Measurements from ENCODE around the gene BPHL. TPM values are rescaled to one million over a fixed set of nuclear protein-coding genes. Genes with fewer than 3 reads are reported as not detected.
A peak's percentile ranks its signal among the peaks of the same experiment; 100 is the strongest.

BPHL gene
- total and polyA plus RNA-seq, 10 of the 15 experiments (the other 5 are each of a cell fraction or from before 2014, with no cell fraction given) = 8.0 to 17.8 (median 12.4) TPM

DNA sequence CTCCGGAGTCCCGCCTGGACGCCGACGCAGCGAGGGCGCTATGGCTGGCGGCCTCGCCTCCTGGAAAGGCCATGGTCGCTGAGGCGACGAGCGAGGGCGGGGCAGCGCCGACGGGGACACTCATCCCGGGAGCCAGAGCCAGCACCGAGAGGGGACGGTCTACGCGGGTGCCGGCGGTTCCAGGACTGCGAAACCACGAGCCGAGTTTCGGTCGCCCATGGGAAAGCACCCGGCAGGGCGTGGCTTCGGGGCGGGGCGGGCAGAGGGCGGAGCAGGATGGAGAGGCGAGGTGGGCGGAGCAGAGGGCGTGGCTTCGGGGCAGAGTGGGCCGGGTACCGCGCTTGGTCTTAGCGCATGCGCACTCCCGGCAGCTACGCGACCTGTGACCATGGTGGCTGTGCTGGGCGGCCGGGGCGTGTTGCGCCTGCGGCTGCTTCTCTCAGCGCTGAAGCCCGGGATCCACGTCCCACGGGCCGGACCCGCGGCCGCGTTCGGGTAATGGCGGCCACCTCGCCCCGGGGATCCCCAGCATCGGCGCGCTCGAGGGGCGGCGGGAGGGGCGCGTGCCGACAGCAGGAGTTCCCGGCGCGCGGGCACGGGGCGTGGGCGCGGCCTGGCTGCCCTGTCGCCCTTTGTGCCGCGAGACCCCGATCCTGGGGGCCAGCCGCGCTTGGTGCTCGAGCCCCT, at the start of gene BPHL (continued):
- TF ChIP-seq ETV6 (conservative IDR thresholded peaks at IDR 0.05 in 1 of 2, IDR thresholded peaks at IDR 0.05 in 1 of 2; ENCODE audit: borderline replicate concordance in 1 of 2, low read depth in 1 of 2) (no peak), SUPT20H (IDR thresholded peaks at IDR 0.05; ENCODE audit: borderline replicate concordance, control insufficient read depth, low read depth, low read length) (no peak), NR2C1 (IDR thresholded peaks at IDR 0.05) (no peak), ASH2L (IDR thresholded peaks at IDR 0.05; ENCODE audit: borderline replicate concordance, low read depth) (no peak), EP300 (IDR thresholded peaks at IDR 0.05; ENCODE audit: borderline replicate concordance in 1 of 2, control insufficient read depth in 1 of 2, low read depth in 2 of 2, low read length in 2 of 2) (no peak), KLF5 (IDR thresholded peaks at IDR 0.05; ENCODE audit: partially characterized antibody) (no peak), RBBP5 (conservative IDR thresholded peaks at IDR 0.05) (no peak), TAF1 (IDR thresholded peaks at IDR 0.05; ENCODE audit: borderline replicate concordance, low read depth, low read length) (no peak), KDM1A (IDR thresholded peaks at IDR 0.05; ENCODE audit: borderline replicate concordance) (no peak), JUND (IDR thresholded peaks at IDR 0.05; ENCODE audit: low read depth, low read length) (no peak), STAT1 (conservative IDR thresholded peaks at IDR 0.05) (no peak), ZBED1 (IDR thresholded peaks at IDR 0.05; ENCODE audit: borderline replicate concordance) (no peak), GATAD2B (conservative IDR thresholded peaks at IDR 0.05; ENCODE audit: low read depth) (peak; percentile 91), CHD1 (IDR thresholded peaks at IDR 0.05; ENCODE audit: low read depth, low read length) (no peak), POLR2AphosphoS2 (IDR thresholded peaks at IDR 0.05; ENCODE audit: low read depth, low read length) (no peak), NR2F1 (conservative IDR thresholded peaks at IDR 0.05) (peak; percentile 86)
- TF ChIP-seq, protein P1, sequence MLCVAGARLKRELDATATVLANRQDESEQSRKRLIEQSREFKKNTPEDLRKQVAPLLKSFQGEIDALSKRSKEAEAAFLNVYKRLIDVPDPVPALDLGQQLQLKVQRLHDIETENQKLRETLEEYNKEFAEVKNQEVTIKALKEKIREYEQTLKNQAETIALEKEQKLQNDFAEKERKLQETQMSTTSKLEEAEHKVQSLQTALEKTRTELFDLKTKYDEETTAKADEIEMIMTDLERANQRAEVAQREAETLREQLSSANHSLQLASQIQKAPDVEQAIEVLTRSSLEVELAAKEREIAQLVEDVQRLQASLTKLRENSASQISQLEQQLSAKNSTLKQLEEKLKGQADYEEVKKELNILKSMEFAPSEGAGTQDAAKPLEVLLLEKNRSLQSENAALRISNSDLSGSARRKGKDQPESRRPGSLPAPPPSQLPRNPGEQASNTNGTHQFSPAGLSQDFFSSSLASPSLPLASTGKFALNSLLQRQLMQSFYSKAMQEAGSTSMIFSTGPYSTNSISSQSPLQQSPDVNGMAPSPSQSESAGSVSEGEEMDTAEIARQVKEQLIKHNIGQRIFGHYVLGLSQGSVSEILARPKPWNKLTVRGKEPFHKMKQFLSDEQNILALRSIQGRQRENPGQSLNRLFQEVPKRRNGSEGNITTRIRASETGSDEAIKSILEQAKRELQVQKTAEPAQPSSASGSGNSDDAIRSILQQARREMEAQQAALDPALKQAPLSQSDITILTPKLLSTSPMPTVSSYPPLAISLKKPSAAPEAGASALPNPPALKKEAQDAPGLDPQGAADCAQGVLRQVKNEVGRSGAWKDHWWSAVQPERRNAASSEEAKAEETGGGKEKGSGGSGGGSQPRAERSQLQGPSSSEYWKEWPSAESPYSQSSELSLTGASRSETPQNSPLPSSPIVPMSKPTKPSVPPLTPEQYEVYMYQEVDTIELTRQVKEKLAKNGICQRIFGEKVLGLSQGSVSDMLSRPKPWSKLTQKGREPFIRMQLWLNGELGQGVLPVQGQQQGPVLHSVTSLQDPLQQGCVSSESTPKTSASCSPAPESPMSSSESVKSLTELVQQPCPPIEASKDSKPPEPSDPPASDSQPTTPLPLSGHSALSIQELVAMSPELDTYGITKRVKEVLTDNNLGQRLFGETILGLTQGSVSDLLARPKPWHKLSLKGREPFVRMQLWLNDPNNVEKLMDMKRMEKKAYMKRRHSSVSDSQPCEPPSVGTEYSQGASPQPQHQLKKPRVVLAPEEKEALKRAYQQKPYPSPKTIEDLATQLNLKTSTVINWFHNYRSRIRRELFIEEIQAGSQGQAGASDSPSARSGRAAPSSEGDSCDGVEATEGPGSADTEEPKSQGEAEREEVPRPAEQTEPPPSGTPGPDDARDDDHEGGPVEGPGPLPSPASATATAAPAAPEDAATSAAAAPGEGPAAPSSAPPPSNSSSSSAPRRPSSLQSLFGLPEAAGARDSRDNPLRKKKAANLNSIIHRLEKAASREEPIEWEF (IDR thresholded peaks at IDR 0.05; ENCODE audit: insufficient replicate concordance, low read depth, low read length) = no peak
- TF ChIP-seq, protein P2, sequence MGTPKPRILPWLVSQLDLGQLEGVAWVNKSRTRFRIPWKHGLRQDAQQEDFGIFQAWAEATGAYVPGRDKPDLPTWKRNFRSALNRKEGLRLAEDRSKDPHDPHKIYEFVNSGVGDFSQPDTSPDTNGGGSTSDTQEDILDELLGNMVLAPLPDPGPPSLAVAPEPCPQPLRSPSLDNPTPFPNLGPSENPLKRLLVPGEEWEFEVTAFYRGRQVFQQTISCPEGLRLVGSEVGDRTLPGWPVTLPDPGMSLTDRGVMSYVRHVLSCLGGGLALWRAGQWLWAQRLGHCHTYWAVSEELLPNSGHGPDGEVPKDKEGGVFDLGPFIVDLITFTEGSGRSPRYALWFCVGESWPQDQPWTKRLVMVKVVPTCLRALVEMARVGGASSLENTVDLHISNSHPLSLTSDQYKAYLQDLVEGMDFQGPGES (IDR thresholded peaks at IDR 0.05) = no peak
- TF ChIP-seq, protein P3, sequence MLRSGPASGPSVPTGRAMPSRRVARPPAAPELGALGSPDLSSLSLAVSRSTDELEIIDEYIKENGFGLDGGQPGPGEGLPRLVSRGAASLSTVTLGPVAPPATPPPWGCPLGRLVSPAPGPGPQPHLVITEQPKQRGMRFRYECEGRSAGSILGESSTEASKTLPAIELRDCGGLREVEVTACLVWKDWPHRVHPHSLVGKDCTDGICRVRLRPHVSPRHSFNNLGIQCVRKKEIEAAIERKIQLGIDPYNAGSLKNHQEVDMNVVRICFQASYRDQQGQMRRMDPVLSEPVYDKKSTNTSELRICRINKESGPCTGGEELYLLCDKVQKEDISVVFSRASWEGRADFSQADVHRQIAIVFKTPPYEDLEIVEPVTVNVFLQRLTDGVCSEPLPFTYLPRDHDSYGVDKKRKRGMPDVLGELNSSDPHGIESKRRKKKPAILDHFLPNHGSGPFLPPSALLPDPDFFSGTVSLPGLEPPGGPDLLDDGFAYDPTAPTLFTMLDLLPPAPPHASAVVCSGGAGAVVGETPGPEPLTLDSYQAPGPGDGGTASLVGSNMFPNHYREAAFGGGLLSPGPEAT (IDR thresholded peaks at IDR 0.05; ENCODE audit: low read depth) = peak; percentile 78
- TF ChIP-seq, protein P4, sequence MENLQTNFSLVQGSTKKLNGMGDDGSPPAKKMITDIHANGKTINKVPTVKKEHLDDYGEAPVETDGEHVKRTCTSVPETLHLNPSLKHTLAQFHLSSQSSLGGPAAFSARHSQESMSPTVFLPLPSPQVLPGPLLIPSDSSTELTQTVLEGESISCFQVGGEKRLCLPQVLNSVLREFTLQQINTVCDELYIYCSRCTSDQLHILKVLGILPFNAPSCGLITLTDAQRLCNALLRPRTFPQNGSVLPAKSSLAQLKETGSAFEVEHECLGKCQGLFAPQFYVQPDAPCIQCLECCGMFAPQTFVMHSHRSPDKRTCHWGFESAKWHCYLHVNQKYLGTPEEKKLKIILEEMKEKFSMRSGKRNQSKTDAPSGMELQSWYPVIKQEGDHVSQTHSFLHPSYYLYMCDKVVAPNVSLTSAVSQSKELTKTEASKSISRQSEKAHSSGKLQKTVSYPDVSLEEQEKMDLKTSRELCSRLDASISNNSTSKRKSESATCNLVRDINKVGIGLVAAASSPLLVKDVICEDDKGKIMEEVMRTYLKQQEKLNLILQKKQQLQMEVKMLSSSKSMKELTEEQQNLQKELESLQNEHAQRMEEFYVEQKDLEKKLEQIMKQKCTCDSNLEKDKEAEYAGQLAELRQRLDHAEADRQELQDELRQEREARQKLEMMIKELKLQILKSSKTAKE (IDR thresholded peaks at IDR 0.05; ENCODE audit: low read depth, poor library complexity, severe bottlenecking) = no peak
